HG03558 (cell line): ENCODE measurements around the gene XNDC1N.
A peak's percentile ranks its signal among the peaks of the same experiment; 100 is the strongest.

Experiments used
- ATAC-seq: cut with Tn5 transposase; IDR thresholded peaks from one replicate; pipeline ENCODE4 v1.9.1; 2021; ENCODE audit warnings: moderate number of reproducible peaks; ENCODE audit not compliant: unreplicated experiment; ENCODE audit errors: extremely low read depth

The XNDC1N gene

GRCh38 chr11:71927820-71928736 lies at the start of gene XNDC1N:
TSS of gene XNDC1N (minus strand) at chr11:71928594. CDS start at chr11:71923353, 5,241 bp downstream.
- peak; percentile 35 for ATAC-seq

- no peak for ATAC-seq
These were observed 49.5 kb upstream of the XNDC1N start for GRCh38 chr11:71977743-71978418.

GRCh38 chr11:71977090-71977489 lies 48.7 kb upstream of the XNDC1N start:
- no peak for ATAC-seq

GRCh38 chr11:71976551-71976950 lies 48.2 kb upstream of the XNDC1N start:
- no peak for ATAC-seq

- no peak for ATAC-seq
These were observed 43.3 kb upstream of the XNDC1N start for GRCh38 chr11:71971680-71972079.

- no peak for ATAC-seq
These were observed 36.2 kb upstream of the XNDC1N start for GRCh38 chr11:71964641-71965040.

GRCh38 chr11:71963468-71963867 lies 35.1 kb upstream of the XNDC1N start:
- ATAC-seq = no peak

GRCh38 chr11:71962428-71963038 lies 34.1 kb upstream of the XNDC1N start:
- no peak for ATAC-seq

GRCh38 chr11:71955898-71956456 lies 27.6 kb upstream of the XNDC1N start:
- no peak for ATAC-seq

GRCh38 chr11:71951741-71952310 lies 23.4 kb upstream of the XNDC1N start:
- no peak for ATAC-seq

- no peak for ATAC-seq
These were observed 20.6 kb upstream of the XNDC1N start for GRCh38 chr11:71949034-71949433.

- no peak for ATAC-seq
These were observed 20.1 kb upstream of the XNDC1N start for GRCh38 chr11:71948314-71949027.

- ATAC-seq = no peak
These were observed 19.1 kb upstream of the XNDC1N start for GRCh38 chr11:71947498-71947897.

GRCh38 chr11:71946144-71946571 lies 17.8 kb upstream of the XNDC1N start:
- no peak for ATAC-seq

GRCh38 chr11:71940561-71941219 lies 12.3 kb upstream of the XNDC1N start:
- no peak for ATAC-seq

GRCh38 chr11:71937826-71938225 lies 9.4 kb upstream of the XNDC1N start:
- ATAC-seq = no peak

GRCh38 chr11:71936825-71937224 lies 8.4 kb upstream of the XNDC1N start:
- no peak for ATAC-seq

GRCh38 chr11:71935338-71935925 lies 7.0 kb upstream of the XNDC1N start:
- ATAC-seq = no peak

GRCh38 chr11:71934213-71934612 lies 5.8 kb upstream of the XNDC1N start:
- ATAC-seq = no peak
